CD4-positive, alpha-beta memory T cell (primary cell): ENCODE results near the gene EEFSEC. TPM values are rescaled to one million over a fixed set of nuclear protein-coding genes. Genes with fewer than 3 reads are reported as not detected.

Experiments
- CTCF ChIA-PET: fragments of 350-600 bp; sonication (Branson Sonifier 250); formaldehyde crosslinking; loops from one replicate; lab custom pipeline; 2021; ENCODE audit warnings: inconsistent platforms; ENCODE audit not compliant: partially characterized antibody; lab: Charles Lee
- POLR2A ChIA-PET: fragments of 350-600 bp; sonication (Branson Sonifier 250); formaldehyde crosslinking; loops from one replicate; lab custom pipeline; 2021; ENCODE audit not compliant: partially characterized antibody; lab: Charles Lee
- DNase-seq, 5 donors: peaks; one replicate each; pipeline versions ENCODE4 v3.0.0 to v3.0.0-alpha.2; 2020 to 2022; ENCODE audit warnings: mixed read lengths in 1 of 5
- H3K27ac ChIP-seq: one replicate; pipeline ENCODE4 v1.7.0; 2013; ENCODE audit warnings: low read depth, low read length
- H3K27me3 ChIP-seq: 2 replicates; pipeline ENCODE4 v1.7.0; 2013; ENCODE audit warnings: mild to moderate bottlenecking, low read length, moderate library complexity; ENCODE audit not compliant: insufficient read depth
- H3K36me3 ChIP-seq: 2 replicates; pipeline ENCODE4 v1.7.0; 2013; ENCODE audit warnings: mild to moderate bottlenecking, low read length, moderate library complexity; ENCODE audit not compliant: insufficient read depth
- H3K4me1 ChIP-seq: 2 replicates; pipeline ENCODE4 v1.7.0; 2013; ENCODE audit warnings: mild to moderate bottlenecking, low read length, moderate library complexity; ENCODE audit not compliant: insufficient read depth
- H3K4me3 ChIP-seq, 2 donors: one replicate each; pipeline ENCODE4 v1.7.0; 2013; ENCODE audit warnings: low read length in 2 of 2, mild to moderate bottlenecking in 1 of 2
- H3K9me3 ChIP-seq, 2 donors: one replicate each; pipeline ENCODE4 v1.7.0; 2013; ENCODE audit warnings: low read length in 2 of 2, control low read depth in 1 of 2; ENCODE audit not compliant: control insufficient read depth in 1 of 2
- H3K27ac Mint-ChIP-seq, 7 donors: one replicate each; pipeline ENCODE4 v1.8.0; 2020 to 2021; ENCODE audit warnings: mixed read lengths in 7 of 7, mild to moderate bottlenecking in 6 of 7, inconsistent platforms in 3 of 7, moderate library complexity in 3 of 7
- H3K27me3 Mint-ChIP-seq, 2 donors: one replicate each; pipeline ENCODE4 v1.8.0; 2020 to 2021; ENCODE audit warnings: mixed read lengths in 2 of 2
- H3K36me3 Mint-ChIP-seq, 2 donors: one replicate each; pipeline ENCODE4 v1.8.0; 2020 to 2021; ENCODE audit warnings: mixed read lengths in 2 of 2, inconsistent platforms in 1 of 2, mild to moderate bottlenecking in 1 of 2
- H3K4me1 Mint-ChIP-seq, 4 donors: one replicate each; pipeline ENCODE4 v1.8.0; 2020 to 2021; ENCODE audit warnings: mixed read lengths in 4 of 4, mild to moderate bottlenecking in 1 of 4
- H3K4me3 Mint-ChIP-seq, 8 donors: one replicate each; pipeline ENCODE4 v1.8.0; 2020 to 2021; ENCODE audit warnings: mixed read lengths in 8 of 8, mild to moderate bottlenecking in 7 of 8, moderate library complexity in 6 of 8, inconsistent platforms in 3 of 8
- H3K9me3 Mint-ChIP-seq, 8 donors: one replicate each; pipeline ENCODE4 v1.8.0; 2020 to 2021; ENCODE audit warnings: mixed read lengths in 8 of 8, mild to moderate bottlenecking in 5 of 8, inconsistent platforms in 3 of 8, moderate library complexity in 1 of 8
- intact Hi-C: fragments of 100-400 bp; cut with micrococcal nuclease; formaldehyde crosslinking; loops from one replicate; pipeline ENCODE4 v1.15.1; 2023
- polyA plus RNA-seq, 2 donors: library from polyadenylated mRNA; unstranded; fragments of 300-500 nt; fragmentation: Illumina TruSeq; gene quantifications; one replicate each; pipeline ENCODE4 v1.2.3, GENCODE V29; 2021
- total RNA-seq, 2 experiments: library from RNA; stranded (reverse); gene quantifications; one replicate each; pipeline ENCODE4 v1.2.3, GENCODE V29; 2021

The EEFSEC gene
- total and polyA plus RNA-seq, 4 experiments from 2014 or later, result 14.0 to 24.9 (median 17.1) TPM

- Mint-ChIP-seq H3K27ac (no peak overlapping the region), H3K4me3 (no peak overlapping the region), H3K4me1 (peaks cover 5 to 9% (median 7%) of the 10 kb centered on the region in 4 donors), H3K27me3 (no peaks in the 10 kb centered on the region), H3K9me3 (no peaks in the 10 kb centered on the region), H3K36me3 (peaks cover 7 to 13% of the 10 kb centered on the region in 2 donors)
- Histone ChIP-seq H3K4me1 (no peaks in the 10 kb centered on the region), H3K4me3 (no peak overlapping the region), H3K27ac (no peak overlapping the region), H3K27me3 (no peaks in the 10 kb centered on the region), H3K9me3 (no peaks in the 10 kb centered on the region), H3K36me3 (no peaks in the 10 kb centered on the region)
- ChIA-PET CTCF (no interaction called here), POLR2A (no interaction called here)
- DNase-seq, result no peak
- intact Hi-C loops, result no loop called here
These were observed 38.9 kb downstream of the EEFSEC start for GRCh38 chr3:128192131-128192530.

DNA sequence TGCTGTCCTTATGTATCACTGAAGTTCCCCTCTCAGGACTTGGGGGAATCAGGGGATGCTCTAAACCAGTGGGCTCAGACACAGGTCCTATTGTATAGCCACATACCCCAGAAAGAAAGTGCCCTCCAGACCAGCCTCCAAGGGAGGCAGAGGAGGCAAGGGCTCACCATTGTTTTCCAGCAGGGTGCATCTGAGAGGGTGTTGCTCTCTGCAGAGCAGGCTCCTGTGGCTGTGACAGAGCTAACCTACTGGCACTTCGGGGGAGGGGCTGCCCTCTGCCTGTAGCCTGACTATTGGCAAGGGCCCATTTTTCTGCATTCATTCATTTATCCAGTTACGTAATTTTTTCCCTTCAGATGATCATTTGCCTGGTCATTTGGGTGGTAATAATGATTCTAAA lies 39.9 kb downstream of the EEFSEC start:
- H3K4me1 Mint-ChIP-seq, result peaks cover under 1 to 5% (median 3%) of the 10 kb centered on the region in 4 donors
- H3K9me3 ChIP-seq, result no peaks in the 10 kb centered on the region
- no peaks in the 10 kb centered on the region for H3K4me1 ChIP-seq
- no peaks in the 10 kb centered on the region for H3K36me3 ChIP-seq
- ChIA-PET POLR2A (no interaction called here), CTCF (no interaction called here)
- H3K27me3 Mint-ChIP-seq, result no peaks in the 10 kb centered on the region
- no peaks in the 10 kb centered on the region for H3K9me3 Mint-ChIP-seq
- H3K27ac Mint-ChIP-seq, result peak overlapping the region in 1 of 7 donors; percentile 31
- H3K36me3 Mint-ChIP-seq, result peaks cover 8 to 23% of the 10 kb centered on the region in 2 donors
- H3K4me3 ChIP-seq, result no peak overlapping the region
- no peak overlapping the region for H3K27ac ChIP-seq
- DNase-seq, result no peak
- intact Hi-C loops, result no loop called here
- H3K4me3 Mint-ChIP-seq, result no peak overlapping the region
- no peaks in the 10 kb centered on the region for H3K27me3 ChIP-seq

DNA sequence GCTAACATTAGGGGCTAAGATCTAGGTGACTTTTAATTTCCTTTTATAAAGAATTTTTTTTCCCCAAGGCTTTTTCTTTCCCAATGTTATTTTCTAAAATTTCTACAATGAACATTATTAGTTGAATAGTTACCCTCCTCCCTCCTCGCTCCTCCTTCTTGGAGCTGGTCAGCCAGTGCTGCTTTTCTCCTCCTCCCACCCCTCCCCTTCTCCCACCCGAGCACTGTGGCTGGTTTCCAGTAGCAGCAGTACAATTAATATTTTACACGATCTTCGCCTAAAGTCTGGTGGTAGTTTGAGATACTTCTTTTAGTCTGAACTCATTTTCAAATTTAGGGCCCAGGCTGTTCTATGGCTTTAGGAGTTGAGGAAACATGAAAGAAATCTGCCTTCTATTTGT lies 41.6 kb downstream of the EEFSEC start:
- Histone ChIP-seq H3K36me3 (no peaks in the 10 kb centered on the region), H3K4me1 (no peaks in the 10 kb centered on the region), H3K27me3 (no peaks in the 10 kb centered on the region), H3K9me3 (no peaks in the 10 kb centered on the region), H3K27ac (no peak overlapping the region), H3K4me3 (no peak overlapping the region)
- POLR2A ChIA-PET, result no interaction called here
- no peaks in the 10 kb centered on the region for H3K27me3 Mint-ChIP-seq
- peaks cover 14 to 27% of the 10 kb centered on the region in 2 donors for H3K36me3 Mint-ChIP-seq
- H3K9me3 Mint-ChIP-seq, result no peaks in the 10 kb centered on the region
- intact Hi-C loops, result no loop called here
- H3K4me3 Mint-ChIP-seq, result no peak overlapping the region
- H3K4me1 Mint-ChIP-seq, result peaks cover 0 to 5% (median 4%) of the 10 kb centered on the region in 4 donors
- no peak overlapping the region for H3K27ac Mint-ChIP-seq
- CTCF ChIA-PET, result interaction anchor here (1.4 kb wide), 1 partner anchor 127 kb away, joined by 4 read pairs; no protein-coding TSS in a partner anchor
- DNase-seq, result no peak

- Histone ChIP-seq H3K27me3 (no peaks in the 10 kb centered on the region), H3K4me1 (no peaks in the 10 kb centered on the region), H3K36me3 (no peaks in the 10 kb centered on the region), H3K27ac (no peak overlapping the region), H3K9me3 (no peaks in the 10 kb centered on the region), H3K4me3 (no peak overlapping the region)
- Mint-ChIP-seq H3K4me1 (peaks cover 0 to 5% (median 4%) of the 10 kb centered on the region in 4 donors), H3K4me3 (no peak overlapping the region), H3K27me3 (no peaks in the 10 kb centered on the region), H3K27ac (no peak overlapping the region), H3K9me3 (no peaks in the 10 kb centered on the region), H3K36me3 (peaks cover 14 to 27% of the 10 kb centered on the region in 2 donors)
- CTCF ChIA-PET, result interaction anchor here (1.4 kb wide), 1 partner anchor 126 kb away, joined by 4 read pairs; no protein-coding TSS in a partner anchor
- POLR2A ChIA-PET, result no interaction called here
- intact Hi-C loops, result no loop called here
- DNase-seq, result no peak
These were observed 42.1 kb downstream of the EEFSEC start for GRCh38 chr3:128195369-128195768.

DNA sequence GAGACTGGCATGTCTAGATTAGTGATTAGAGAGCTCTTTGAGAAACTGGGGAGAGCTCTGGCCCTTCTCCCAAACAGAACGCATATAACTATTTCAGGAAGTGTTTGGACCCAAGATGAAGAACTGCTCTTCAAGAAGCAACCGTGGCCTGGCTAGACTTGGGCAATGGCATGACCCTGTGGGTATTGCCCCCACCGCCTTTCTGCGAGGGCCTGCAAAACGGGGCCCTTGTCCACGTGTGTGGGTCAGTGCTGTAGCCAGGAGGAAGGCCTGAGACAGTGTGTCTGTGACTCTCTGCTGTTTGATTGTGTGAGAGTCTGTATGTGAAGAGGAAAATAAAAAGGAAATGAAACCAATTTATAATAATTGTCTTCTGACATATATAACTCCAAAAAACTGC lies 42.5 kb downstream of the EEFSEC start:
- intact Hi-C loops, result no loop called here
- ChIA-PET CTCF (no interaction called here), POLR2A (no interaction called here)
- Mint-ChIP-seq H3K4me3 (no peak overlapping the region), H3K36me3 (peaks cover 17 to 30% of the 10 kb centered on the region in 2 donors), H3K4me1 (peaks cover 0 to 5% (median 4%) of the 10 kb centered on the region in 4 donors), H3K27me3 (no peaks in the 10 kb centered on the region), H3K27ac (no peak overlapping the region), H3K9me3 (no peaks in the 10 kb centered on the region)
- no peaks in the 10 kb centered on the region for H3K36me3 ChIP-seq
- no peak overlapping the region for H3K27ac ChIP-seq
- no peaks in the 10 kb centered on the region for H3K9me3 ChIP-seq
- H3K4me3 ChIP-seq, result no peak overlapping the region
- no peaks in the 10 kb centered on the region for H3K27me3 ChIP-seq
- no peaks in the 10 kb centered on the region for H3K4me1 ChIP-seq
- DNase-seq, result no peak

GRCh38 chr3:128196647-128197046 lies 43.4 kb downstream of the EEFSEC start:
- no peaks in the 10 kb centered on the region for H3K9me3 ChIP-seq
- H3K36me3 ChIP-seq, result no peaks in the 10 kb centered on the region
- DNase-seq, result no peak
- CTCF ChIA-PET, result no interaction called here
- no peaks in the 10 kb centered on the region for H3K27me3 ChIP-seq
- H3K36me3 Mint-ChIP-seq, result peaks cover 17 to 32% of the 10 kb centered on the region in 2 donors
- H3K27ac Mint-ChIP-seq, result peak overlapping the region in 1 of 7 donors; percentile 77
- no peak overlapping the region for H3K4me3 Mint-ChIP-seq
- no peaks in the 10 kb centered on the region for H3K27me3 Mint-ChIP-seq
- intact Hi-C loops, result no loop called here
- peaks cover 0 to 5% (median 5%) of the 10 kb centered on the region in 4 donors for H3K4me1 Mint-ChIP-seq
- no peak overlapping the region for H3K4me3 ChIP-seq
- no peak overlapping the region for H3K27ac ChIP-seq
- POLR2A ChIA-PET, result no interaction called here
- no peaks in the 10 kb centered on the region for H3K9me3 Mint-ChIP-seq
- H3K4me1 ChIP-seq, result no peaks in the 10 kb centered on the region

DNA sequence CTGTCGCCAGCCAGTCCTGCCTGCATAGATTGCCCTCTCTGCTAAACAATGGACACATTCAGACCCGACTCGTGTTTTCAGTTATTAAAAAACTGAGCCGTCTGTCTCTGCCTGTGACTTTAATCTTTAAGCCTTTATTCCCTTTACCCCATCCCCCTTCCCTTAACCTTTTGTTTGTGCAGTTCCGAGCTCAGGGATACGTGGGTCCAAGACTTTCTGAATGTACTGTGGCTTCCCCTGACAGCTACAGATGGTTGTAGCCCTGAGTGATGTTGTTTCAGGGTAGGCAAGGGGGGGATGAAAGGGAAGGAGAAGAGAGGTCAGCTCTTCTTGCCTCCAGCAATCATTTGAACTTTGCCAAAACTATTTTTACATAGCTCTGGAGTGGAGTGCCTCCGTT lies 44.6 kb downstream of the EEFSEC start:
- no peak overlapping the region for H3K27ac Mint-ChIP-seq
- H3K4me1 ChIP-seq, result no peaks in the 10 kb centered on the region
- H3K36me3 Mint-ChIP-seq, result peaks cover 20 to 29% of the 10 kb centered on the region in 2 donors
- peaks cover 0 to 5% (median 4%) of the 10 kb centered on the region in 4 donors for H3K4me1 Mint-ChIP-seq
- no peaks in the 10 kb centered on the region for H3K9me3 ChIP-seq
- H3K9me3 Mint-ChIP-seq, result no peaks in the 10 kb centered on the region
- no peak overlapping the region for H3K4me3 Mint-ChIP-seq
- intact Hi-C loops, result no loop called here
- no peak for DNase-seq
- no peak overlapping the region for H3K4me3 ChIP-seq
- no peaks in the 10 kb centered on the region for H3K27me3 ChIP-seq
- no peaks in the 10 kb centered on the region for H3K36me3 ChIP-seq
- ChIA-PET CTCF (no interaction called here), POLR2A (no interaction called here)
- no peaks in the 10 kb centered on the region for H3K27me3 Mint-ChIP-seq
- H3K27ac ChIP-seq, result no peak overlapping the region
